MCF 10A (cell line): ENCODE measurements around the gene CPEB2. TPM values are rescaled to one million over a fixed set of nuclear protein-coding genes. Genes with fewer than 3 reads are reported as not detected.

Experiments used
- Bru-seq: library from RNA; stranded (reverse); fragments of 400-500 nt; gene quantifications from one replicate; lab custom pipeline; 2021; lab: Mats Ljungman, UMichigan
- BruChase-seq, 2 experiments: library from RNA; stranded (reverse); fragments of 400-500 nt; gene quantifications; one replicate each; lab custom pipeline; 2021; lab: Mats Ljungman, UMichigan
- BruUV-seq: library from RNA; stranded (reverse); fragments of 400-500 nt; replicated peaks from 2 replicates; lab custom pipeline; 2021; lab: Mats Ljungman, UMichigan
- CTCF ChIA-PET: fragments of 300-600 bp; sonication (Branson Sonifier 250); formaldehyde crosslinking; extraction: SDS; loops from one replicate; lab custom pipeline; 2021; ENCODE audit warnings: antibody characterized with exemption, inconsistent platforms; lab: Yijun Ruan, JAX
- POLR2A ChIA-PET: fragments of 300-600, 350-650 bp; sonication (Branson Sonifier 250); formaldehyde crosslinking; extraction: SDS; loops from one replicate; lab custom pipeline; 2020; ENCODE audit warnings: antibody characterized with exemption, inconsistent platforms; lab: Yijun Ruan, JAX
- DNase-seq: peaks from one replicate; pipeline ENCODE4 v3.0.0-alpha.2; 2018; ENCODE audit not compliant: unreplicated experiment
- H3K27ac Mint-ChIP-seq: one replicate; pipeline ENCODE4 v1.8.0; 2022; ENCODE audit warnings: mild to moderate bottlenecking, low read depth, mixed read lengths; ENCODE audit not compliant: unreplicated experiment
- H3K27me3 Mint-ChIP-seq: one replicate; pipeline ENCODE4 v1.8.0; 2022; ENCODE audit warnings: mixed read lengths; ENCODE audit not compliant: insufficient read depth, unreplicated experiment
- H3K36me3 Mint-ChIP-seq: one replicate; pipeline ENCODE4 v1.8.0; 2022; ENCODE audit warnings: mild to moderate bottlenecking, moderate library complexity, mixed read lengths; ENCODE audit not compliant: insufficient read depth, unreplicated experiment
- H3K4me1 Mint-ChIP-seq: one replicate; pipeline ENCODE4 v1.8.0; 2022; ENCODE audit warnings: mixed read lengths; ENCODE audit not compliant: insufficient read depth, unreplicated experiment
- H3K4me3 Mint-ChIP-seq: one replicate; pipeline ENCODE4 v1.8.0; 2022; ENCODE audit warnings: mild to moderate bottlenecking, moderate library complexity, mixed read lengths; ENCODE audit not compliant: unreplicated experiment
- H3K9me3 Mint-ChIP-seq: one replicate; pipeline ENCODE4 v1.8.0; 2022; ENCODE audit warnings: mixed read lengths; ENCODE audit not compliant: unreplicated experiment
- CTCF ChIP-seq: fragments of 200-600 bp; IDR thresholded peaks from one replicate; pipeline ENCODE4 v1.8.0; 2022; ENCODE audit warnings: antibody characterized with exemption, mild to moderate bottlenecking; ENCODE audit not compliant: unreplicated experiment
- intact Hi-C: fragments of 100-400 bp; cut with micrococcal nuclease; formaldehyde crosslinking; loops from 2 replicates; pipeline ENCODE4 v1.14.1; 2022
- long read RNA-seq: library from polyadenylated mRNA; stranded (forward); transcript quantifications from one replicate; pipeline ENCODE4 v2.0.0, GENCODE V29; 2022
- total RNA-seq: library from RNA; stranded (reverse); gene quantifications from 2 replicates; pipeline ENCODE4 v1.2.3, GENCODE V29; 2022

CPEB2 gene
- total RNA-seq (13.8 and 21.8 TPM in 2 replicates), Bru-seq, nascent RNA (percentile 91 among the genes with signal in this experiment), BruChase-seq, experiment 1, labeled RNA remaining after a 6-hour chase (percentile 60 among the genes with signal in this experiment), BruChase-seq, experiment 2, labeled RNA remaining after a 2-hour chase (percentile 83 among the genes with signal in this experiment)
- long read RNA-seq, full-length matches to known transcripts, result 6 of 7 reads
- long read RNA-seq, partial matches to known transcripts, result 0 of 7 reads
- long read RNA-seq, other reads (novel, unspliced or antisense), result 1 of 7 reads

- no peak for TF ChIP-seq CTCF
- H3K4me1 Mint-ChIP-seq, result peaks cover 7% of the 10 kb centered on the region
- peak within 1 kb of the TSS; percentile 95 for H3K27ac Mint-ChIP-seq
- BruUV-seq, result no TSS peak
- ChIA-PET POLR2A (interaction anchor here (0.6 to 3.5 kb wide), 44 partner anchors 11 to 1373 kb away, joined by 3 to 23 read pairs (median 4); no protein-coding TSS in a partner anchor), CTCF (interaction anchor here (0.9 to 1.2 kb wide), 3 partner anchors 107 to 1348 kb away, joined by 3 to 7 read pairs (median 3); no protein-coding TSS in a partner anchor)
- H3K4me3 Mint-ChIP-seq, result peak within 1 kb of the TSS; percentile 89
- no peaks in the 10 kb centered on the region for H3K27me3 Mint-ChIP-seq
- intact Hi-C loops, result loop anchor here (1.0 to 10.0 kb wide), 11 partner anchors 85 to 1377 kb away; partner anchors contain the start of gene BOD1L1
- H3K36me3 Mint-ChIP-seq, result no peaks in the 10 kb centered on the region
- peak; percentile 92 for DNase-seq
- H3K9me3 Mint-ChIP-seq, result no peaks in the 10 kb centered on the region
Observed at GRCh38 chr4:15001869-15002658, at the start of gene CPEB2. CPEB2 (plus strand) TSS chr4:15002481; CDS start chr4:15002674, 193 bp downstream.

- Mint-ChIP-seq H3K4me3 (no peak overlapping the region), H3K27ac (no peak overlapping the region), H3K27me3 (no peaks in the 10 kb centered on the region), H3K4me1 (no peaks in the 10 kb centered on the region), H3K9me3 (peaks cover 4% of the 10 kb centered on the region), H3K36me3 (no peaks in the 10 kb centered on the region)
- no peak for DNase-seq
- CTCF ChIA-PET, result interaction anchor here (1.0 kb wide), 1 partner anchor 191 kb away, joined by 4 read pairs; no protein-coding TSS in a partner anchor
- TF ChIP-seq CTCF, result no peak
- intact Hi-C loops, result no loop called here
- no TSS peak for BruUV-seq
- POLR2A ChIA-PET, result no interaction called here
Observed at GRCh38 chr4:14958436-14958835, 43.8 kb upstream of the CPEB2 start.

GRCh38 chr4:14961292-14961691 is 41.0 kb upstream of the CPEB2 start:
- no peak for TF ChIP-seq CTCF
- Mint-ChIP-seq H3K36me3 (no peaks in the 10 kb centered on the region), H3K27me3 (no peaks in the 10 kb centered on the region), H3K27ac (no peak overlapping the region), H3K9me3 (peaks cover 4% of the 10 kb centered on the region), H3K4me3 (no peak overlapping the region), H3K4me1 (no peaks in the 10 kb centered on the region)
- DNase-seq, result no peak
- ChIA-PET CTCF (no interaction called here), POLR2A (interaction anchor here (0.6 kb wide), 1 partner anchor 18 kb away, joined by 4 read pairs; no protein-coding TSS in a partner anchor)
- intact Hi-C loops, result loop anchor here (10.0 kb wide), 1 partner anchor 456 kb away; no protein-coding TSS in a partner anchor
- BruUV-seq, result no TSS peak
